Endothelial cell (in vitro differentiated cells): Measurements from ENCODE around the gene C17orf113. TPM values are rescaled to one million over a fixed set of nuclear protein-coding genes. Genes with fewer than 3 reads are reported as not detected.
A peak's percentile ranks its signal among the peaks of the same experiment; 100 is the strongest.
"Not testable (repeated sequence)": the region's sequence is repeated elsewhere in the genome, so short reads cannot be mapped to it uniquely, and the experiment has no call there.

Source experiments
- DNase-seq: peaks from one replicate; pipeline ENCODE4 v3.0.0; 2021; ENCODE audit warnings: low spot score
- H3K27ac Mint-ChIP-seq: one replicate; pipeline ENCODE4 v1.8.0; 2021; ENCODE audit warnings: mixed read lengths, inconsistent platforms; ENCODE audit not compliant: unreplicated experiment
- H3K27me3 Mint-ChIP-seq: one replicate; pipeline ENCODE4 v1.8.0; 2021; ENCODE audit warnings: mild to moderate bottlenecking, moderate library complexity, mixed read lengths, inconsistent platforms; ENCODE audit not compliant: unreplicated experiment
- H3K36me3 Mint-ChIP-seq: one replicate; pipeline ENCODE4 v1.8.0; 2021; ENCODE audit warnings: mild to moderate bottlenecking, low read depth, mixed read lengths, inconsistent platforms; ENCODE audit not compliant: unreplicated experiment
- H3K4me1 Mint-ChIP-seq: one replicate; pipeline ENCODE4 v1.8.0; 2021; ENCODE audit warnings: mild to moderate bottlenecking, mixed read lengths, inconsistent platforms; ENCODE audit not compliant: unreplicated experiment
- H3K4me3 Mint-ChIP-seq: one replicate; pipeline ENCODE4 v1.8.0; 2021; ENCODE audit warnings: mild to moderate bottlenecking, mixed read lengths, inconsistent platforms; ENCODE audit not compliant: unreplicated experiment
- H3K9me3 Mint-ChIP-seq: one replicate; pipeline ENCODE4 v1.8.0; 2021; ENCODE audit warnings: mixed read lengths, inconsistent platforms; ENCODE audit not compliant: unreplicated experiment
- CTCF ChIP-seq: fragments of 200-600 bp; sonication (generic); IDR thresholded peaks from one replicate; pipeline ENCODE4 v1.5.0; 2021; ENCODE audit warnings: antibody characterized with exemption; ENCODE audit not compliant: unreplicated experiment
- total RNA-seq: library from RNA; stranded (reverse); fragmentation: NEBNext Ultra II Directional; extraction: Animal tissue kit (Norgen Biotek cat#: 25700); gene quantifications from one replicate; pipeline ENCODE4 v1.2.1, GENCODE V29; 2021; ENCODE audit not compliant: unreplicated experiment

The C17orf113 gene
- total RNA-seq, 1 donor from 2014 or later: 1.6 TPM

DNA sequence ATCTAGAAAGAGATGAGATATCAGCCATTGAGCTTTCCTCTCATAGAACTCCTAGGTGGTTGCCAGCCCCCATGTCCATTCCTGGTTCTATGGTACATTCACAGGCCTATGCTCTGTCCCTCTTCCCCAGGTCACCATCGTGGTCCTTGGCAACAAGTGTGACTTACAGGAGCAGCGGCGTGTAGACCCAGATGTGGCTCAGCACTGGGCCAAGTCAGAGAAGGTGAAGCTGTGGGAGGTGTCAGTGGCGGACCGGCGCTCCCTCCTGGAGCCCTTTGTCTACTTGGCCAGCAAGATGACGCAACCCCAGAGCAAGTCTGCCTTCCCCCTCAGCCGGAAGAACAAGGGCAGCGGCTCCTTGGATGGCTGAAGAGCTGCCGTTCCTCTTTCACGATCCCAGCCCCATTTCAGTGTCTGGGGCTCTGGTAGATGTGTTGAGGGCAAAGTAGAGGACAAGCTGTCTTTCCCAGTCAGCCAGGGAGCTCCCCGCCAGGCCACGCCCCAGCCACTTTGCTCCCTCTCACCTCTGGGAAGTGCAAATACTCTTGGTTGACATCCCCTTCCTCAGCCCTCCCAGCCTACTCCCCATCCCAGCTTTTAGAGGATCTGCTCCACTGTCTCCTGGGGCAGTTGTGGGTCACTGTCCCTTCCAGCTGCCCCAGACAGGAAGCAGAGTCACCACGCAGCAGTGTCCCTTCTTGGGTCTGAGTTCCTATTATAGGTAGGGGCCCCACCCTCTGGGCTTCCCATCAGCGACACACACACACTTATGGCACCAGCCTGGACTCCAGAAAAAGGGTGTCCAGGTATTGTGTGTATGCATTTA, 26.7 kb downstream of the C17orf113 start:
- Mint-ChIP-seq H3K36me3 (peaks cover 33% of the 10 kb centered on the region), H3K4me1 (peaks cover 55% of the 10 kb centered on the region), H3K27ac (peak overlapping the region; percentile 99), H3K27me3 (peaks cover 20% of the 10 kb centered on the region), H3K9me3 (no peaks in the 10 kb centered on the region), H3K4me3 (no peak overlapping the region)
- no peak for DNase-seq
- no peak for TF ChIP-seq CTCF

DNA sequence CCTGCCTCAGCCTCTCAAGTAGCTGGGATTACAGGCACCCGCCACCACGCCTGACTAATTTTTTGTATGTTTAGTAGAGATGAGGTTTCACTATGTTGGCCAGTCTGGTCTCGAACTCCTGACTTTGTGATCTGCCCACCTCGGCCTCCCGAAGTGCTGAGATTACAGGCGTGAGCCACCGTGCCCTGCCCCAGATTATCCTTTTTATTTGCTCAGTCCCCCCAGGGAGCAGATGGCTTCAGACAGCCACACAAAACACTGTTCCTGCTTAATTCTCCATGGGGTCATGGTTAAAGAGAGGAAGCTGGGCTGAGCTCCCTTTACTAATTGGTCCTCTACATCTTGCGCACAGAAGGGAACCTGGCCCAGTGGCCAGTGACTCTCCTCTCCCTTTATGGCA, 29.6 kb downstream of the C17orf113 start:
- H3K4me3 Mint-ChIP-seq: peak overlapping the region; percentile 99
- H3K36me3 Mint-ChIP-seq: peaks cover 32% of the 10 kb centered on the region
- peak overlapping the region; percentile 67 for H3K27ac Mint-ChIP-seq
- H3K27me3 Mint-ChIP-seq: peaks cover 32% of the 10 kb centered on the region
- H3K4me1 Mint-ChIP-seq: peaks cover 63% of the 10 kb centered on the region
- not testable (repeated sequence) for H3K9me3 Mint-ChIP-seq, DNase-seq

DNA sequence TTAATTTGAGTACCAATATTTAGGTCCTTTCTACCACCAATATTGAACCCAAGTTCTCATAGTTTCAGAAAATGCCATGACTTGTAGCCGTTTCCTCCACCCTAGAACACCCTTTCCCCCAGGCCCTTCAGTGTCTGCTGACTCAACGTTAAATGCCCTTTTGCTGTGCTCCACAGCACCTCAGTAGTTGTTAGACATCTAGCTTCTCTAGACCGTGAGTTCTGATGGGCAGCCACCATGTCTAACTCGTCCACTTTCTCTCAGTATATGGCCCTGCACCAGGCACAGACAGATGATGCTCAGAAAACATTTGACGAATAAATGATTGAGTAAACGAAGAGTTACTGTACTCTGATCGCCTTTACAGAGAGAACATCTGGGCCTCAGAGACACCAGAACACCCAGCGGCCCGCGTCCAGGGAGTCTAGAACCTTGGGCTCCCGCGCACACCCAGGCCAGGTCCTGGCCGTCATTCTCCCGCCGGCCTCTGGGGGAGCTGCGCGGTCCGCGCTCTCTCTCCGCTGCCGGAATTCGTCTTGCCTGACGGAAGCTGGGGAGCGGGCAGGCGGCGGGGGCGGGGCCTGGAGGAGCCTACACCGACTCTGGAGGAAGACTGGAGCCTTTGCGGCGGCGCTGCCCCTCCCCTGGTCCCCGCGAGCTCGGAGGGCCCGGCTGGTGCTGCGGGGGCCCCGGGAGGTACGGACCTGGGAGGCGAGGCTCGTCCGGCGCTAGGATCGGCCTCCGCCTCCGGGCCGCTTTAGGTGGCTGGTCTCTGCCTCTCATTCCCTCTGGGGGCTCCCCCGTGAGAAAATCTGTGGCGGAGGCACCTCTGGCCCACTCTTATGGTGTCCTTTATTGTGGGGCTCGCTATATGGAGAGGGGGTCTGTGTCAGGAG, 30.6 kb downstream of the C17orf113 start, which contains the start of gene NKIRAS2:
Gene NKIRAS2 (plus strand): TSS at position 582 of the 896 bp plus-strand sequence. CDS start 1,488 bp downstream, outside the sequence.
- Mint-ChIP-seq H3K4me3 (peak within 1 kb of the TSS; percentile 99), H3K9me3 (no peaks in the 10 kb centered on the region), H3K4me1 (peaks cover 57% of the 10 kb centered on the region), H3K27ac (peak within 1 kb of the TSS; percentile 95), H3K36me3 (peaks cover 29% of the 10 kb centered on the region), H3K27me3 (peaks cover 32% of the 10 kb centered on the region)
- peak; percentile 89 for TF ChIP-seq CTCF
- peak; percentile 97 for DNase-seq

DNA sequence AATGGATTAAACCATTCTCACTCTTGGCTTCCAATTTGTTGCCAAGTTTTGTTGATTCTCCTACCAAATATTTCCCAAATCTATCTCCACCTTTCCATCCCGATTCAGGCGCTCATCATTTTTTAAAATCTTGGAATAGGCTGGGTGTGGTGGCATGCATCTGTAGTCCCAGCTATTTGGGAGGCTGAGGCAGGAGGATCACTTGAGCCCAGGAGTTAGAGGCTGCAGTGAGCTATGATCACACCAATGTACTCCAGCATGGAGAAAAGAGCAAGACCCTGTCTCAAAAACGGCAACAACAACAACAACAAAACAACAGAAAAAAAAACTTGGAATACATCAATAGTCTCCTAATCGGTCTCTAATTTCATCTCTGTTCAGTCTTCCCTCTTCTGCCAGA, 31.4 kb downstream of the C17orf113 start:
- peaks cover 49% of the 10 kb centered on the region for H3K4me1 Mint-ChIP-seq
- H3K27ac Mint-ChIP-seq: no peak overlapping the region
- H3K36me3 Mint-ChIP-seq: peaks cover 22% of the 10 kb centered on the region
- H3K9me3 Mint-ChIP-seq: no peaks in the 10 kb centered on the region
- no peak for TF ChIP-seq CTCF
- no peak for DNase-seq
- peak overlapping the region; percentile 61 for H3K4me3 Mint-ChIP-seq
- H3K27me3 Mint-ChIP-seq: peaks cover 32% of the 10 kb centered on the region

GRCh38 chr17:42018339-42018738, 32.1 kb downstream of the C17orf113 start:
- Mint-ChIP-seq H3K27me3 (peaks cover 32% of the 10 kb centered on the region), H3K4me1 (peaks cover 47% of the 10 kb centered on the region), H3K27ac (peak overlapping the region; percentile 100), H3K4me3 (peak overlapping the region; percentile 100), H3K36me3 (peaks cover 22% of the 10 kb centered on the region), H3K9me3 (no peaks in the 10 kb centered on the region)
- no peak for TF ChIP-seq CTCF
- no peak for DNase-seq
